Gastroesophageal sphincter (tissue), 3 donors: ENCODE measurements around the gene DLX6.

Source experiments
- CTCF ChIP-seq, 4 experiments: fragments of 200-600 bp in 2 of 4; fragments of 450-650 bp in 2 of 4; sonication (generic) in 1 of 4; IDR thresholded peaks; one replicate each; pipeline ENCODE4 v1.5.1; 2017 to 2019; ENCODE audit warnings: antibody characterized with exemption in 4 of 4, mild to moderate bottlenecking in 2 of 4, moderate library complexity in 2 of 4
- POLR2A ChIP-seq, 2 donors: fragments of 450-650 bp; IDR thresholded peaks; one replicate each; pipeline ENCODE4 v1.6.1; 2017; ENCODE audit warnings: antibody characterized with exemption in 2 of 2, mild to moderate bottlenecking in 2 of 2, moderate library complexity in 1 of 2

DNA sequence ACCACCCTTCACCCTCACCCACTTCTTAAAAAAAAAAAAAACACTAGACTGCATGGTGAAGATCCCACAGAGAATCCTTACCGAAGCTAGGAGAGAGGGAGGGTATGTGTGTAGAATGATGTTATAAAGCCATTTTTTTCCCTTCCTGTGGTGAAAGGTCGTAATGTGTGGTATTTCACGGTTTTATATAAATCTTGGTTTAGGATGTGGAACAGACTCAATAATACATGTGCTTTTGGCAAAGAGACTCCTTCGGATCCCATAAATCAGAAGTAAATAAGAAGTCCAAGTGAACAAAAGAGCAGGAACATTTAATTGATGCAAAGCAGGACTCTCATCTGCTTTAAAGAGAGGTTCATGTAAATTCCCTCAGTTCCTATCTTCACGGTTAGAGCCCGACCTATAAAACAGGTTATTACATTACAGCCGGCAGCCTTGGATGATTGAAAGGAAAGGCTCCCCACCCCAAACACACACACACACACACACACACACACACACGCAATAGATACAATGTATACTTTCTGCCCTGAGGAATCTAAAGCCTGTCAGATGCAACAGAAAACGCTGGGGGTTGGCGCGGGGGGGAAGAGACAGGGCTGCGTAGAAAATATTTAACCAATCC, 10.5 kb downstream of the DLX6 start:
- TF ChIP-seq CTCF (IDR thresholded peaks at IDR 0.05) (no peak), POLR2A (IDR thresholded peaks at IDR 0.05) (no peak)
